SK-N-MC (cell line): ENCODE results near the gene PDE4B.

Experiments used
- EZH2 ChIP-seq: fragments of 200-600 bp; sonication (generic); IDR thresholded peaks from one replicate; pipeline ENCODE4 v1.6.1; 2017; ENCODE audit warnings: antibody characterized with exemption
- POLR2AphosphoS5 ChIP-seq: IDR thresholded peaks from 2 replicates; pipeline ENCODE4 v1.6.1; 2012; ENCODE audit warnings: mild to moderate bottlenecking, low read depth, low read length, borderline replicate concordance

DNA sequence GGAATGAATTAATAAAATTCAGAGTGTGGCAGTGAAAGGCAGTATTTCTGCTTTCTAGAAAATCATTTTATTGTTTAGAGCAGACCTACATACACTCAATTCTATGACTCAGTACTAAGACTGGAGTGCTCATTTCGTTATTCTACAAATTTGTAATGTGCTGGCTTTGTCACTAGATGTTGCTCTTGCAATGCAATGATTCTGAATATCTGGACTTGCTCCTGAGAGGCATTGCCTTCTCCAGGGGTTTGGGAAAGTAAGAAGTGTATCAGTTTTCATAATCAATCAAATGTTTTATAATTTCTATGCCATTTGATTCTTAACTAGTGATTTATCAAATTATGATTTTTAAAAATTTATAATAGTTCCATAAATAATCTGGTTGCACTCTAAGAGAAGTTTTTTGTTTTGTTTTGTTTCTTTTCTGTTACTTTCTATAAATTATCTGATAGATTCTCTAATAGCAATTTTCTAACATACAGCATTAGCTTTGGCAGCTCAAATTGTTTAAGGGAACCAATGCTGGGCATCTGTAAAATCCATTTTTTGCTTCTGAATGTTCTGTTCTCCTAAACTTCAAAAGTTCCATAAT is 460.7 kb downstream of the PDE4B start:
- TF ChIP-seq EZH2 (no peak), POLR2AphosphoS5 (no peak)
